NCI-H2107 (cell line): Measurements from ENCODE around the gene NUP50.

Experiments used
- DNase-seq: peaks from one replicate; lab custom pipeline; 2025; lab: John Stamatoyannopoulos, UW

Gene NUP50

GRCh38 chr22:45196308-45196707, 32.6 kb downstream of the NUP50 start:
- DNase-seq, result no peak

GRCh38 chr22:45196926-45197605, 33.3 kb downstream of the NUP50 start:
- no peak for DNase-seq

- DNase-seq, result no peak
These were observed 34.1 kb downstream of the NUP50 start for GRCh38 chr22:45197606-45198462.

- no peak for DNase-seq
These were observed 34.7 kb downstream of the NUP50 start for GRCh38 chr22:45198463-45198795.

GRCh38 chr22:45199723-45200122, 36.0 kb downstream of the NUP50 start:
- DNase-seq, result no peak

GRCh38 chr22:45200230-45200629, 36.5 kb downstream of the NUP50 start:
- DNase-seq, result no peak

DNA sequence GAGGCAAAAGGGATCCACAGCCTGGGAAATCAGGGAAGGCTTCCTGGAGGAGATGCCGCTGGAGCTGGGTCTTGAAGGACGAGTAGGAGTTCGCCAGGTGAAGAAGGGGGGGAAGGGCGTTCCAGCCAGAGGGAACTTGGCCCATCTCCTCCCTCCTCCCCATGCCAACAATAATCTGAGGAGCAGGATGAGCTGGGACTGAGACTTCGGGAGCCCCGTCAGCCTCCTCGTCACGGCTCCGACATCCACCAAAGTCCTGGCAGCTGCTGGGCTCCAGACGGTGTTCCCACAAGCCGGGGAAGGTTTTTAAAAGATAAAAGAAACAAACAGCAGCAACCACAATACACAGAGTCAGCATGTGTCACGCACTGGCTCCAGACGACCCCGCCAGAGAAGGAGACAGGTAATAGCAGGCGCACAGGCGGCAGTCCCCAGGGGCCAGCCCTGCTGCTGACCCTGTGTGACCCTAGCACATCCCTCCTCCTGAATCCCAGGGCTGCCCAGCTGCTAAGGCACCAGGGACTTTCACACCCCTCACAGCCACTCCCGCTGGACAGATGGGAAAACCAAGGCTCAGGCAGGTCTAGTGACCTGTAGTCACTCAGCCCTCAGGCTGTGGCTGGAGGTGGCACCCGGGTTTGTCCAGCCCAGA, 37.3 kb downstream of the NUP50 start:
- no peak for DNase-seq

- no peak for DNase-seq
These were observed 38.1 kb downstream of the NUP50 start for GRCh38 chr22:45201678-45202332.

DNA sequence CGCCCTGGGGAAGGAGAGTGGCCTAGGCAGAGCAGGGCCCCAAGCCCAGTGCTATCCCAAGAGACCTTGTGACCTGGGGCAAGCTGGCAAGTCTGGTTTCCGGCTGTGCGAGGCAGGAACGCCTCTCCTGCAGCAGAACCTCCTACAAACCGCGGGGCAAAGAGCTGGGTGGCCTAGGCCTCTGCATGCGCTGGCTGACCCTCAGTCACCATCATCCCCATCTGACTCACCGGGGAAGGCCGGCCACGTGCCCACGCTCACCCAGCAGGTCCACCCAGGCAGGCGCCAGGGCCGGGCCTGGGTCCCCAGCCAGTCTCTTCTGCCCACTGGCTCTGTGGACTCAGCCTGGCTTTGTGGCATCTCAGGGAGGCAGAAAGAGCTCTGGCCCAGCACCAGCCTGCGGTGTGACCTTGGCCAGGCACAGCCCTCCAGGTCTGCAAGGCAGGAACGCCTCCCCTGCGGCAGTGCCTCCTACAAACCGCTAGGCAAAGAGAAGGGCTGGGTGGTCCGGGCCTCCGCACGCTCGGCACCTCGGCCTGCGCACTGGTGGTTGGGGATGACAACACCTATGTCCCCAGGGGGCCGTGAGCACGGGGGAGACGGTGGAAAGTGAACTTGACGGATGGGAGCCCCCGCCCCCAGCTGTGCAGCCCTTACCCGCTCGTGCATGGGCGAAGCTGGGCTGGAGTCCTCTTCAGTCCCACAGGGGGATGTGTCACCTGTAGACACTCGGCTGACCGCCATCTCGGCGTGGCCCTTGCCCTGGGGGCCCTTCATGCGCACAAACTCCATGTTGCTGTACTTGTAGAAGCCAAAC, 38.8 kb downstream of the NUP50 start:
- no peak for DNase-seq

DNA sequence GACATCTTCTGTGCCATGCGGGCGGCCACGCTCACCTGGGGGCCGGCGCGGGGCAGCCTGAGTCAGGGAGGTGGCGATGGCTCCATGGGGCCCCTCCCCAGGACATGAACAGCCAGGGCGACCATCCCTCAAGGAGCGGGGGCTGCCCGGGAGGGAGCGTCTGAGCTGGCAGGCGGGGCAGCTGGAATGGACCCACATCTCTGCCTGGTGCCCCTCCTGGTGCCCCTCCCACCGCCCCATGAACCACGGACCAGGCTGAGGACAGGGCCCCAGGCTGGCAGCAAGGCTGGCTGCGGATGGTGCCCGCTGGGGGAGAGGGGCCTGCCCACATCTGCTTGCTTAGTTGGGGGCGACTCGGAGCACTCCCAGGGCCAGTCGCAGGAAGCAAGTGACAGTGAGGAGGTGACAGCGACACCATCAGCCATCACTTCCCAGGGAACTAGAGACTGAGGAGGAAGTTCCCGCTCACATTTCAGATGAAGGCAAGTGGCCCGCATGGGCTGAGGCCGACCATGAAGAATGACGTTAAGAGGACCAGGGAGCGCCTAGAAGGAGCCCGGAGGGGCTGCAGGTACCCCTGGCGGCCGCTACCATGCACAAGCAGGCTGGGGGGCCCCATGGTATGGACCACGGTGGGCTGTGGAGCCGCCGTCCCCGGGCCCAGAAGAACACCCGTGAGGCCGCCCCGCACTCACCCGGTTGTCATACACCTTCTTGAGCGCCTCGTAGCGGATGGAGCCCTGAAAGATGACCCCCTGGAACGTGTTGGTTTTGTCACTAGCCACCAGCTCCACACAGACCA, 39.6 kb downstream of the NUP50 start:
- DNase-seq, result no peak

DNA sequence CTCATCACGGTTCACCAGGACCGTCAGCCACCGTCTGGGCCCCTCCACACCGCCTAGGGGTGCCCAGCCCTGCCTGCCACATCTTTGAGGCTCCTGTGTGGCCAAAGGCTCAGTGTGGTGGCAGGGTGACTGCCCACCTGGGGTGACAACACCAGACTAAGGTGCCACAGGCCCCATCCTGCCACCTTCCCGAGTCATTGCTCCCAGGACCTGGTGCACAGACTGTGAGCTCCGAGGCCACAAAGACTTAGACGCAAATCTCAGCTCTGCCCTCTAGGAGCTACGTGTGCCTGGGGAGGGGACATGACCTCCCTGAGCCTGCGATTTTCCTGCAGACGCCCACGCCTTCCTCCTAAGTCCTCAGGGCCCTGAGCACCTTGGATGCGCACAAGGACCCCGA, 40.5 kb downstream of the NUP50 start:
- no peak for DNase-seq

DNA sequence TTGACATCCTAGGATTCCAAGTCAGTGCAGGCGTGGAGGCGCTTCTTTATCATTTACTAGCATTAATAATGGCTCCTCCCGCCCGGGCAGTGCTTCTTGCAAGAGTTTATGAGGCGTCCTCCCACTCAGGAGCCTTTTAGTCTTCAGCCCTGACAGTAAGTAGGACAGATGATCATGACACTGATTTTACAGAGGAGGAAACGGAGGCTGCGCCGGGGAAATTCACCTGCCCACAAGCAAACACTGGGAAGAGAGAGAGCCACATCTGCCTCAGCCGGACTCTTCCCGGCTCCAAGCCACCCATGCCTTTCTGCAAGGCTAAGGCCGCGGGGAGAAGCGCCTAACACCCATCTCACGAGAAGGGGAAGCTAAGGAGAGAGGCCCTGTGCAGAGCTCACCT, 41.1 kb downstream of the NUP50 start:
- no peak for DNase-seq

- no peak for DNase-seq
These were observed 41.7 kb downstream of the NUP50 start for GRCh38 chr22:45205276-45205925.

DNA sequence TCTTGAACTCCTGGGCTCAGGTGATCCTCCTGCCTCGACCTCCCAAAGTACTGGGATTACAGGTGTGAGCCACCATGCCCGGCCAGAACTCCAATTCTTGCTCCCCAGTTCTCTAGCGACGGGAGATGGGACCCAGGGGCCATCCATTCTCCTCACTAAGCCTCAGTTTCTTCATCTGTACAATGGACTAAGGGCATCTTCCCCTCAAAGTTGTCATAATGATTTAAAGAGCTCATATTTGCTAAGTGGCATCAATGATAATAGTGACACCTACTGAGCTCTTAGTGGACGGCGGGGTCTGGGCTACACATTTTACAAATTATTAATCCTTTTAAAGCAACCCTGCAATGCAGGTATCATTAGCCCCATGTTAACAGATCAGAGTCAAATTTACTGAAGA, 42.5 kb downstream of the NUP50 start:
- no peak for DNase-seq

GRCh38 chr22:45207533-45207932, 43.8 kb downstream of the NUP50 start:
- no peak for DNase-seq

DNA sequence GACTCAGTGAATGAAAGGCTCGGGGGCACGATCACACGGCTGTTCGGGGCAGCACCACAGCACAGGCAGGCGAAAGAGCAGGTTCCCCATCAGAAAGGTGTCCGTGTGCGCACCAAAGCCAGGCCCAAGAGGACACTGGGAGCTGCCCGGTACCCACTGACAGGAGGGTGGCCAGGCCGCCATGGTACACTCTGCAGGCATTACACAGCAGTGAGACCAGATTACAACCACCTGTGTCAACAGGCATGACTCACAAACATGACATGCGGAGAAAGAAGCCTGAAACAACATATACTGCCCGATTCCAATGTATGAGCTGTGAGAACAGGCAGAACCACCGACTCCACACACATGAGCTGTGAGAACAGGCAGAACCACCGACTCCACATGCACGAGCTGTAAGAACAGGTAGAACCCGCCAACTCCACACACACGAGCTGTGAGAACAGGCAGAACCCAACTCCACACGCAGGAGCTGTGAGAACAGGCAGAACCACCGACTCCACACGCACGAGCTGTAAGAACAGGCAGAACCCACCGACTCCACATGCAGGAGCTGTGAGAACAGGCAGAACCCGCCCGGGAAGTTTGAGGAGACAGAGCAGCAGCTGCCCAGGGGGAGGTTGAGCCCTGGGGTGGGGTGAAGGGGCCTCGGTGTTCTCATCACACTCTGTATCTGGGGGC, 44.4 kb downstream of the NUP50 start:
- DNase-seq, result no peak

DNA sequence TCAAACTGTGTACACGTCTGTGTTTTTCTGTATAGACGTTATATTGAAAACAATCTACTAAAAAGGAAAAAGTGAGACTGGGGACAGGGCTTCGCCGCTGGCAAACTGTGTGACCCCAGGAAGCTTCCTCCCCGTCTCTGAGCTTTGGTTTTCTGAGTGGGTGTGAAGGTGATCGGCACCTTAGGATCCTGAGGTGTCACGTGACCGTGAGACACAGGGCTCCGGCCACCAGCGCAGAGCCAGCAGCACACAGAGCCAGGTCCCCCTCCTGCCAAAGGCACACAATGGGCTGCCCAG, 44.9 kb downstream of the NUP50 start:
- no peak for DNase-seq

GRCh38 chr22:45208993-45209838, 45.5 kb downstream of the NUP50 start:
- DNase-seq, result no peak

DNA sequence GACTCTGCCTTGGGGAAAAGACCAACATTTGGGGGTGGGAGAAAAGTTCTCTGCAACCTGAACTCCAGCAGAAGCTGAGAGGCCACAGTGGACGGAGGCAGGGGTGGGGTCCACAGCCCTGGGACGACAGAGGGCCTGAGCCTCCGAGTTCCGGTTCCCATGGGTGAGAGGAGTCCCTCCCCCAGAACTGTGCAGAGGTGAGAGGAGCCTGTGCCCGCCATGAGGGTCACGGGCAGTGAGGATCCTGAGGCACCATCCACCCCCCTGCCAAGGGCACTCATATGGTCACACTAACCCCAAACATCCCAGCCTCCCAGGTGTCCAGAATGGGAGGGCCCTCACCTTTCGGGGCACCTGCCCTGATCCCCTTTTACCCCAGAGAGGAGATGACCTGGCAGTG, 46.4 kb downstream of the NUP50 start:
- no peak for DNase-seq
